SK-N-SH (cell line): ENCODE data around the gene DISP2.

Source experiments
- CHD2 ChIP-seq: fragments of 150-350 bp; IDR thresholded peaks from 2 replicates; pipeline ENCODE4 v1.6.1; 2018; ENCODE audit warnings: low read length; ENCODE audit not compliant: partially characterized antibody
- ELF1 ChIP-seq: IDR thresholded peaks from 2 replicates; pipeline ENCODE4 v1.4.0; 2012
- EP300 ChIP-seq, 2 experiments: IDR thresholded peaks; 2 replicates each; pipeline versions ENCODE4 v1.4.0 to v1.6.1; 2012; ENCODE audit warnings: borderline replicate concordance in 1 of 2, low read depth in 1 of 2, low read length in 1 of 2
- FOSL2 ChIP-seq: IDR thresholded peaks from 2 replicates; pipeline ENCODE4 v1.4.0; 2012; ENCODE audit warnings: low read depth, mild to moderate bottlenecking, moderate library complexity, borderline replicate concordance
- MXI1 ChIP-seq: IDR thresholded peaks from 2 replicates; pipeline ENCODE4 v1.6.1; 2012; ENCODE audit warnings: mild to moderate bottlenecking, low read depth, low read length, improper control_type of control experiment
- NRF1 ChIP-seq: IDR thresholded peaks from 2 replicates; pipeline ENCODE4 v1.6.1; 2012; ENCODE audit warnings: low read depth, mild to moderate bottlenecking, low read length
- RAD21 ChIP-seq: IDR thresholded peaks from 2 replicates; pipeline ENCODE4 v1.6.1; 2012; ENCODE audit warnings: mild to moderate bottlenecking, low read length
- TAF1 ChIP-seq: IDR thresholded peaks from 2 replicates; pipeline ENCODE4 v1.6.1; 2012; ENCODE audit warnings: low read depth, mild to moderate bottlenecking, low read length, moderate library complexity, borderline replicate concordance
- TF ChIP-seq, protein P1 (sequence below): fragments of 200-600 bp; sonication (generic); IDR thresholded peaks from 2 replicates; pipeline ENCODE4 v1.6.1; 2017; ENCODE audit warnings: antibody characterized with exemption, mild to moderate bottlenecking, moderate library complexity

DNA sequence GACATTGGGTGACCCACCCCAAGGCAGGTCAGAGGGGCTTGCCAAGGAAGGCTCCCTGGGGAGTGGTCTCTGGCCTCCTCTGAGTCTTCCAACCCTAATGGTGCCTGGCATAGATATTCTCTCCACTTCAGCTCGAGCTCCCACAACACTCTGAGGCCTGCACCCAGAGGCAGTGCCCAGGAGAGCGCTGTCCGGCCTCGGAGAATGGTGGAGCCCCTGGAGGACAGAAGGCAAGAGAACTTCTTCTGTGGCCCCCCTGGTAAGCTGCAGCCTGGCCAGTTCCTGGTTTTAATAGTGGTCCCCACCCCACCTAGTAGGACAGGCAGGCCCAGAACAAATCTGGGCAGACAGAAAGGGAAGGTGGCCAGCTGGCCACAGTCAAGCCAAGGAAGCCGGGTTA lies 7.0 kb downstream of the DISP2 start:
- TF ChIP-seq, protein P1, sequence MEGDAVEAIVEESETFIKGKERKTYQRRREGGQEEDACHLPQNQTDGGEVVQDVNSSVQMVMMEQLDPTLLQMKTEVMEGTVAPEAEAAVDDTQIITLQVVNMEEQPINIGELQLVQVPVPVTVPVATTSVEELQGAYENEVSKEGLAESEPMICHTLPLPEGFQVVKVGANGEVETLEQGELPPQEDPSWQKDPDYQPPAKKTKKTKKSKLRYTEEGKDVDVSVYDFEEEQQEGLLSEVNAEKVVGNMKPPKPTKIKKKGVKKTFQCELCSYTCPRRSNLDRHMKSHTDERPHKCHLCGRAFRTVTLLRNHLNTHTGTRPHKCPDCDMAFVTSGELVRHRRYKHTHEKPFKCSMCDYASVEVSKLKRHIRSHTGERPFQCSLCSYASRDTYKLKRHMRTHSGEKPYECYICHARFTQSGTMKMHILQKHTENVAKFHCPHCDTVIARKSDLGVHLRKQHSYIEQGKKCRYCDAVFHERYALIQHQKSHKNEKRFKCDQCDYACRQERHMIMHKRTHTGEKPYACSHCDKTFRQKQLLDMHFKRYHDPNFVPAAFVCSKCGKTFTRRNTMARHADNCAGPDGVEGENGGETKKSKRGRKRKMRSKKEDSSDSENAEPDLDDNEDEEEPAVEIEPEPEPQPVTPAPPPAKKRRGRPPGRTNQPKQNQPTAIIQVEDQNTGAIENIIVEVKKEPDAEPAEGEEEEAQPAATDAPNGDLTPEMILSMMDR: no peak
- no peak for TF ChIP-seq CHD2
- TF ChIP-seq FOSL2: no peak
- TF ChIP-seq MXI1: no peak
- no peak for TF ChIP-seq RAD21
- no peak for TF ChIP-seq EP300 (IDR thresholded peaks at IDR 0.05; ENCODE audit: borderline replicate concordance in 1 of 2, low read depth in 1 of 2, low read length in 1 of 2)
- no peak for TF ChIP-seq TAF1
- no peak for TF ChIP-seq NRF1
- no peak for TF ChIP-seq ELF1
